DND-41 (cell line): ENCODE results near the gene LRP10.
"Not testable (repeated sequence)": the region's sequence is repeated elsewhere in the genome, so short reads cannot be mapped to it uniquely, and the experiment has no call there.

ENCODE experiments used
- ATAC-seq: fragments of 200-7000 bp; cut with Tn5 transposase; 3 replicates; pipeline ENCODE4 v1.9.1; 2021; ENCODE audit warnings: low read depth; ENCODE audit not compliant: insufficient read depth
- DNase-seq: peaks from one replicate; pipeline ENCODE4 v3.0.0-alpha.2; 2020
- H2AFZ ChIP-seq: 2 replicates; pipeline ENCODE4 v1.6.0; 2012; ENCODE audit warnings: low read depth, low read length
- H3K27ac ChIP-seq: 2 replicates; pipeline ENCODE4 v1.5.1; 2012; ENCODE audit warnings: low read length, inconsistent platforms
- H3K27me3 ChIP-seq: fragments of 200-600 bp; sonication (generic); 2 replicates; pipeline ENCODE4 v1.6.0; 2012; ENCODE audit warnings: low read length, mild to moderate bottlenecking, inconsistent platforms; ENCODE audit not compliant: insufficient read depth, poor library complexity
- H3K36me3 ChIP-seq: 2 replicates; pipeline ENCODE4 v1.5.1; 2012; ENCODE audit warnings: low read length, inconsistent platforms; ENCODE audit not compliant: insufficient read depth
- H3K4me1 ChIP-seq: 2 replicates; pipeline ENCODE4 v1.5.1; 2012; ENCODE audit warnings: mild to moderate bottlenecking, low read length; ENCODE audit not compliant: insufficient read depth
- H3K4me2 ChIP-seq: 2 replicates; pipeline ENCODE4 v1.6.0; 2012; ENCODE audit warnings: mild to moderate bottlenecking, moderate library complexity, low read length, inconsistent platforms; ENCODE audit not compliant: insufficient read depth
- H3K4me3 ChIP-seq, 2 experiments: fragments of 200-600 bp in 1 of 2; shearing (Covaris generic) in 1 of 2; 2 replicates each; pipeline ENCODE4 v1.5.1; 2012 to 2016; ENCODE audit warnings: inconsistent platforms in 2 of 2, low read length in 2 of 2, mild to moderate bottlenecking in 2 of 2, low read depth in 1 of 2, moderate library complexity in 1 of 2
- H3K79me2 ChIP-seq: 2 replicates; pipeline ENCODE4 v1.6.0; 2012; ENCODE audit warnings: low read length, inconsistent platforms; ENCODE audit not compliant: insufficient read depth
- H3K9ac ChIP-seq: 2 replicates; pipeline ENCODE4 v1.6.0; 2012; ENCODE audit warnings: low read depth, mild to moderate bottlenecking, inconsistent platforms, low read length, moderate library complexity
- H3K9me3 ChIP-seq: 2 replicates; pipeline ENCODE4 v1.5.1; 2012; ENCODE audit warnings: low read length, moderate library complexity, mild to moderate bottlenecking, inconsistent platforms; ENCODE audit not compliant: insufficient read depth, severe bottlenecking
- H4K20me1 ChIP-seq: 2 replicates; pipeline ENCODE4 v1.6.0; 2012; ENCODE audit warnings: low read length; ENCODE audit not compliant: insufficient read depth
- EZH2 ChIP-seq: IDR thresholded peaks from 3 replicates; pipeline ENCODE4 v1.6.1; 2012; ENCODE audit warnings: borderline replicate concordance, low read depth, mild to moderate bottlenecking, moderate library complexity, low read length, inconsistent platforms; ENCODE audit not compliant: severe bottlenecking
- TF ChIP-seq, protein P1 (sequence below): IDR thresholded peaks from 2 replicates; pipeline ENCODE4 v1.5.1; 2012; ENCODE audit warnings: borderline replicate concordance, low read length, moderate library complexity, mild to moderate bottlenecking; ENCODE audit not compliant: poor library complexity, severe bottlenecking; ENCODE audit errors: extremely low read depth

LRP10 gene

DNA sequence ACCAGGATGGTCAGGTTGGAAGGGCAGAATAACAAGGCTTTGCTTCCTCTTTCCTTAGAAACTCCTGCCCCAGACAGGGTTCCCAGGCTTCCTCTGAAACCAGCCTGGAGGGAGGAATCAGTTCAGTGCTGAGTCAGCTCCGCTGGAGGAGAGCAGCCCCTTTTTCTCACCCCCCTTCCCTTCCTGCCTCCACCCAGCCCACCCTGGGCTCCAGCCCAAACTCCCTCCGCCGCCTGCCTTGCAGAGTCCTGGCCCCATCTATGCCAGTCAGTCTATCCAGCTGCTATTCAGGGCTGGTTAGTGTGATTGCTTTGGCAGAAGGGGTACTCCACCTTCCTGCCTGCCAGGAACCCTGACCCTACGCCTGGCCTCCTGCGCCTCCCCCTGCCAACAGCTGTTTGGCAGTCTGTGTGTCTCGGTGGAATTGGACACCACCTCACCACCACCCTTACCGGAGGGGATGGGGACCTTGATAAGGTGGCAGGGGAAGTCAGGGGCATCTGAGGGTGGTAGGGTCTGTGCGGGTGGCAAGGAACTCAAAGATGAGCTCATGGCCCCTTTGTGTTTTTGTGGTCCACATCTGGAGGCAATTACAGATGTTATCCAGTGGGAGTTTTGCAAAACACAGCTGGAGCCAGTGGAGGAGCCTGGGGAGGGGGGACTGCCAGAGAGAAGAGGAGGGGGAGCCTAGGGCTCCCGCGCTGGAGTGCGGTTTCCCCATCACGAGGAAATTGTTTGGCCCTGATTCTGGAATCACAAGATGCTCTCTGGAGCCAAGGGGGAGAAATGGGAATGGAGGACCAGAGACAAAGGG lies 23.0 kb upstream of the LRP10 start:
- Histone ChIP-seq H3K9ac (no peak overlapping the region), H2AFZ (no peak overlapping the region), H3K4me2 (no peak overlapping the region), H3K27me3 (peaks cover 20% of the 10 kb centered on the region), H3K9me3 (no peaks in the 10 kb centered on the region), H3K36me3 (no peaks in the 10 kb centered on the region), H3K4me1 (peaks cover 8% of the 10 kb centered on the region), H4K20me1 (peaks cover 16% of the 10 kb centered on the region), H3K4me3 (no peak overlapping the region), H3K79me2 (no peaks in the 10 kb centered on the region), H3K27ac (no peak overlapping the region)
- no peak for DNase-seq
- no peak for ATAC-seq
- TF ChIP-seq, protein P1, sequence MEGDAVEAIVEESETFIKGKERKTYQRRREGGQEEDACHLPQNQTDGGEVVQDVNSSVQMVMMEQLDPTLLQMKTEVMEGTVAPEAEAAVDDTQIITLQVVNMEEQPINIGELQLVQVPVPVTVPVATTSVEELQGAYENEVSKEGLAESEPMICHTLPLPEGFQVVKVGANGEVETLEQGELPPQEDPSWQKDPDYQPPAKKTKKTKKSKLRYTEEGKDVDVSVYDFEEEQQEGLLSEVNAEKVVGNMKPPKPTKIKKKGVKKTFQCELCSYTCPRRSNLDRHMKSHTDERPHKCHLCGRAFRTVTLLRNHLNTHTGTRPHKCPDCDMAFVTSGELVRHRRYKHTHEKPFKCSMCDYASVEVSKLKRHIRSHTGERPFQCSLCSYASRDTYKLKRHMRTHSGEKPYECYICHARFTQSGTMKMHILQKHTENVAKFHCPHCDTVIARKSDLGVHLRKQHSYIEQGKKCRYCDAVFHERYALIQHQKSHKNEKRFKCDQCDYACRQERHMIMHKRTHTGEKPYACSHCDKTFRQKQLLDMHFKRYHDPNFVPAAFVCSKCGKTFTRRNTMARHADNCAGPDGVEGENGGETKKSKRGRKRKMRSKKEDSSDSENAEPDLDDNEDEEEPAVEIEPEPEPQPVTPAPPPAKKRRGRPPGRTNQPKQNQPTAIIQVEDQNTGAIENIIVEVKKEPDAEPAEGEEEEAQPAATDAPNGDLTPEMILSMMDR: no peak
- TF ChIP-seq EZH2: no peak

DNA sequence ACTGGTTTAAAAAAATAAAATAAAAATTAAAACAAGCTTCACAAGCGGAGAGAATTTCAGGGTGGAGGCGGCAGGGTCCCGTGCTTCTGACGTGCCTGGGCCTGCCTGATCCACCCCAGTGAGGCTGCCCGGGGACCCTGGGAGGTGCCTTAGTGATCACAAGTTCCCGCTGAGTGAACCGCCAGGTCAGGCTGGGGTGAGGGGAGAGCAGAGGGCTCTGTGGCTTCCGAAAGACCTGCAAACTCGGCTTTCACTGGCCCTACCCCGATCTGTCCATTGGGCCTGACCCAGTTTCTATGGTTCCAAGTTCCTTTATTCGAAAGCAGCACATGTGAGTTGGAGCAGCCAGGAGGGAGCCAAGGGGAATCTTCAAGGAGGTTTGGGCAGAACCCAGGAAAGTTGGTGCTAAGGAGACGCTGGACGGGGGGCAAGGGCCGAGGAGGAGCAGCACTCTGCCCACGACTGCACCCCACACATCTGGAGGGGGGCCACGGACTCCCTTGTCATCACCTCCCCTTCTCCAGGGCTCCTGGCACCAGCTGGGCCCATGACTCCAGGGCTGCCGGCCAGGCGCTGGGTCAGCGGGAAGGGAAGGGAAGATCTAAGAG lies 22.2 kb upstream of the LRP10 start:
- Histone ChIP-seq H3K27ac (no peak overlapping the region), H3K9ac (no peak overlapping the region), H3K9me3 (no peaks in the 10 kb centered on the region), H2AFZ (no peak overlapping the region), H4K20me1 (peaks cover 16% of the 10 kb centered on the region), H3K79me2 (no peaks in the 10 kb centered on the region), H3K4me2 (no peak overlapping the region), H3K27me3 (peaks cover 20% of the 10 kb centered on the region), H3K4me1 (peaks cover 9% of the 10 kb centered on the region), H3K4me3 (no peak overlapping the region), H3K36me3 (no peaks in the 10 kb centered on the region)
- TF ChIP-seq EZH2: no peak
- TF ChIP-seq, protein P1: no peak
- no peak for ATAC-seq
- no peak for DNase-seq

DNA sequence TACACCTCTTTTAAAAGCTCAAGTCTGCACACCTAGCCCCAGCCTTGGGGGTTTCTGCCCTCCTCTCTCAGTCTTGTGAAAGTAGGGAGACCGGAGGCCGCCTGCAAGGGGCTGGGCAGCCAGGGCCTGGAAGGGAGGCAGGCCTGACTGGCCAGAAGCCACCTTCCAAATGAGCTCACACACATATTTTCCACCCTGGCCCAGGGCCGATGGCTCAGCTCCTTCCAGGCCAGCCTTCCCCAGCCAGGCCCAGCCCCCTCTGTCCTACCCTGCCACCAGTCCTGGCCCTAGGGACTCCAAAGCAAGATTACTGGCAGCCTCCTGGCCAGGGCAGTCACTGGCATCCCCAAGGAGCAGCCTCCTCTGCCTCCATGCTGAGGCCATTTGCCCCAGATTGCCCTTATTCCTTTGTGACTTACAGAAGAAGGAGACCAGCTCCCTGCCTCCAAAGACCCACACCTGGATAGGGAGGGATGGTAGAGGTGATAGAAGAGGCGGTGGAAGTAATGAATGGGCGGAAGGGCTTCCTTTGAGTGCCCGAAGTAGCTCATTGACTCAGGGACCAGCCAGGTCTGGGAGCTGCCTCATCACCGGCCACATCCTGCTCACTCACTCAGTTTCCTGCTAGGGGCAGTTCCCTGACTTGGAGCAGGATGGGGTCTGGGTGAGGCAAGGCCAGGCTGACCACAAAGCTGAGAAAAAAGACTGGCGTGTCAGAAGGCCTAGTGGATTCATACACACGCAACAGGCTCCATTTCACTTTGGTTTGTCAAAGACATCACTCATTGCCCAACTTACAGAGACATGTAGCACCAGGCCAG lies 20.4 kb upstream of the LRP10 start:
- H3K4me1 ChIP-seq: peaks cover 9% of the 10 kb centered on the region
- H3K4me3 ChIP-seq: no peak overlapping the region
- no peak overlapping the region for H3K4me2 ChIP-seq
- no peaks in the 10 kb centered on the region for H3K79me2 ChIP-seq
- no peak overlapping the region for H3K27ac ChIP-seq
- no peaks in the 10 kb centered on the region for H3K36me3 ChIP-seq
- H2AFZ ChIP-seq: no peak overlapping the region
- DNase-seq (no peak), ATAC-seq (no peak)
- H4K20me1 ChIP-seq: peaks cover 16% of the 10 kb centered on the region
- peaks cover 25% of the 10 kb centered on the region for H3K27me3 ChIP-seq
- no peak for TF ChIP-seq EZH2
- TF ChIP-seq, protein P1: no peak
- no peaks in the 10 kb centered on the region for H3K9me3 ChIP-seq
- H3K9ac ChIP-seq: no peak overlapping the region

- not testable (repeated sequence) for H3K27ac ChIP-seq, H2AFZ ChIP-seq, H3K9ac ChIP-seq, H3K4me2 ChIP-seq, H3K4me1 ChIP-seq, H3K4me3 ChIP-seq, H3K79me2 ChIP-seq, ATAC-seq, DNase-seq, H3K36me3 ChIP-seq, H3K9me3 ChIP-seq
- H4K20me1 ChIP-seq: peaks cover 16% of the 10 kb centered on the region
- H3K27me3 ChIP-seq: peaks cover 30% of the 10 kb centered on the region
Measured at GRCh38 chr14:22852178-22852577, 19.4 kb upstream of the LRP10 start.
